ENCODE measurements around the gene SECISBP2.

DNA sequence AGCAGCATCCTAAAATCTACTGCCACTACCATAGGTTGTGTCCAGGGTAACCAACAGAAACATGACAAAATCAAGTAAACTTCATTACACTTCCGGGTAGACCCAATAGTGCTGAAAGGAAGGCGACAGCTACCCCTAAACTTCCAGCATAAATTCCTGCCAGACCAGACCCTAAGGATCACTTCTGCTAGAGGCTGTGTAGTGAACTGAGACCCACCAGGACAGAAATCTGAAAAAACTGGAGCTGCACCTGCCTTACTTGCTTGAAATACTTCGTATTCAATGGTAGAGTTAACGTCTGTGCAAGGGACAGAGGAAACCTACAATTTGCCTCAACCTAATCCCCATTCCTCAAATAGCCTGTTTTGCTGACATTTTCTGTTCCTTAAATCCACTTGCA is 1.0 kb upstream of the SECISBP2 start:
- TF ChIP-seq, protein P1, sequence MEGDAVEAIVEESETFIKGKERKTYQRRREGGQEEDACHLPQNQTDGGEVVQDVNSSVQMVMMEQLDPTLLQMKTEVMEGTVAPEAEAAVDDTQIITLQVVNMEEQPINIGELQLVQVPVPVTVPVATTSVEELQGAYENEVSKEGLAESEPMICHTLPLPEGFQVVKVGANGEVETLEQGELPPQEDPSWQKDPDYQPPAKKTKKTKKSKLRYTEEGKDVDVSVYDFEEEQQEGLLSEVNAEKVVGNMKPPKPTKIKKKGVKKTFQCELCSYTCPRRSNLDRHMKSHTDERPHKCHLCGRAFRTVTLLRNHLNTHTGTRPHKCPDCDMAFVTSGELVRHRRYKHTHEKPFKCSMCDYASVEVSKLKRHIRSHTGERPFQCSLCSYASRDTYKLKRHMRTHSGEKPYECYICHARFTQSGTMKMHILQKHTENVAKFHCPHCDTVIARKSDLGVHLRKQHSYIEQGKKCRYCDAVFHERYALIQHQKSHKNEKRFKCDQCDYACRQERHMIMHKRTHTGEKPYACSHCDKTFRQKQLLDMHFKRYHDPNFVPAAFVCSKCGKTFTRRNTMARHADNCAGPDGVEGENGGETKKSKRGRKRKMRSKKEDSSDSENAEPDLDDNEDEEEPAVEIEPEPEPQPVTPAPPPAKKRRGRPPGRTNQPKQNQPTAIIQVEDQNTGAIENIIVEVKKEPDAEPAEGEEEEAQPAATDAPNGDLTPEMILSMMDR (IDR thresholded peaks at IDR 0.05), result no peak
- no peak for TF ChIP-seq POLR2AphosphoS5 (IDR thresholded peaks at IDR 0.05)
